ENCODE results near the gene HOXA1.

Gene HOXA1

DNA sequence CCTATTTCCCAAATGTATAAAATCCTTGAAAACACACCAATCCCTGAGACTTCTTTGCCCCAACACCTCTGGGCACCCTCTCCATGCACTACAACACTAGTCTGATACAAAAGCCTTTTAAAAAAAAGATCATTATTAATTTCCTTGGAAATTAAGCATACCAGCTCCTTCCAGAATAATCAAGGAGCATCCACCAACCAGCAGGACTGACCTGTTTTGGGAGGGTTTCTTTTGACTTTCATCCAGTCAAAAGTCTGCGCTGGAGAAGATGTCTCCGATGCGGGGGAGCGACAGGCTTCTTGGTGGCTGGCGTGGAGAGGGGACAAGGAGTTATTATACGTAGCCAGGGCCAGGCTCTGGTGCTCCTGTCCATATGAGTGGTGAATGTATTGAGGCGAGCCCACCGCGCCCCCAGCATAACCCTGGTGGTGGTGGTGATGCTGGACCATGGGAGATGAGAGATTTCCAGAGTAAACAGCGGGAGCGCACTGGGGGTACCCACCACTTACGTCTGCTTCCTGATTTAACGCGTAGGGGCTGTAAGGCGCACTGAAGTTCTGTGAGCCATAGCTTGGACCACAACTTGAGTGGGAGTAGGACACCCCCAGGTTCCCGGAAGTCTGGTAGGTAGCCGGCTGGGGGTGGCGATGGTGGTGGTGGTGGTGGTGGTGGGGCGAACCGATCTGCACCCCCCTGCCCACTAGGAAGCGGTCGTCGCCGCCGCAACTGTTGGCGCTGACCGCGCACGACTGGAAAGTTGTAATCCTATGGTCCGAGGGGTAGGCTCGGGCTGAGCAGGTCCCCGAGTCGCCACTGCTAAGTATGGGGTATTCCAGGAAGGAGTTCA lies 527 bp downstream of the HOXA1 start:
- Mint-ChIP-seq H3K4me1 (ENCODE audit: low read depth) (peaks cover 21% of the 10 kb centered on the region), H3K36me3 (peaks cover under 1% of the 10 kb centered on the region), H3K27me3 (peaks cover 49% of the 10 kb centered on the region), H3K4me3 (peak overlapping the region; percentile 88), H3K9me3 (ENCODE audit: low read depth) (no peaks in the 10 kb centered on the region), H3K27ac (peak overlapping the region; percentile 12)

DNA sequence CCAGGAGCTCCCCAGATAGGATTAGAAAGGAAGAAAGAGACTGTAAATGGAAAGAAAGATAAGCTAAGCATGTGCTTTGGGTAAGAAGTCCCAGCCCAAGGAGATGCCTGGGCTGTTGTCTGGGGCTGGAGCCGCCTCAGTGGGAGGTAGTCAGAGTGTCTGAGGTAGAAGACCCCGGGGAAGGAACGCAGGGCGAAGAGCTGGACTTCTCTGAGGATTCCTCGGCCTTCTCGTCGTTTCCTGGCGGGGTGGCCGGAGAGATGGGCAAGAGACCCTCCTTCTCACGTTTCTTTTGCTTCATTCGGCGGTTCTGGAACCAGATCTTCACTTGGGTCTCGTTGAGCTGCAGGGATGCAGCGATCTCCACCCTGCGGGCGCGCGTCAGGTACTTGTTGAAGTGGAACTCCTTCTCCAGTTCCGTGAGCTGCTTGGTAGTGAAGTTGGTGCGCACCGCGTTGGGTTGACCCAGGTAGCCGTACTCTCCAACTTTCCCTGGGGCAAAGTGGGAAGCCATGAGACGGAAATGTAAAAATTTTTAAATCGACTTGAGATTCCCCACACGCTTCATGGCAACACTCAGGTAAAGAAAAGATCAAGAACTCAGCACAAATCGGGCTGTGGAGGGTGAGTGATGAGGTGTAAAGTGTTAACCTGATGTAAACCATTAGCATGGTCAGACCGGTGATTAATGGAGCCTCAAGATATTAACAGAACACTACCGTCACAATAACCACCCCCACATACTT lies 1.3 kb downstream of the HOXA1 start:
- Mint-ChIP-seq H3K27ac (no peak overlapping the region), H3K9me3 (ENCODE audit: low read depth) (no peaks in the 10 kb centered on the region), H3K4me3 (peak overlapping the region; percentile 88), H3K4me1 (ENCODE audit: low read depth) (peaks cover 21% of the 10 kb centered on the region), H3K27me3 (peaks cover 49% of the 10 kb centered on the region), H3K36me3 (no peaks in the 10 kb centered on the region)

DNA sequence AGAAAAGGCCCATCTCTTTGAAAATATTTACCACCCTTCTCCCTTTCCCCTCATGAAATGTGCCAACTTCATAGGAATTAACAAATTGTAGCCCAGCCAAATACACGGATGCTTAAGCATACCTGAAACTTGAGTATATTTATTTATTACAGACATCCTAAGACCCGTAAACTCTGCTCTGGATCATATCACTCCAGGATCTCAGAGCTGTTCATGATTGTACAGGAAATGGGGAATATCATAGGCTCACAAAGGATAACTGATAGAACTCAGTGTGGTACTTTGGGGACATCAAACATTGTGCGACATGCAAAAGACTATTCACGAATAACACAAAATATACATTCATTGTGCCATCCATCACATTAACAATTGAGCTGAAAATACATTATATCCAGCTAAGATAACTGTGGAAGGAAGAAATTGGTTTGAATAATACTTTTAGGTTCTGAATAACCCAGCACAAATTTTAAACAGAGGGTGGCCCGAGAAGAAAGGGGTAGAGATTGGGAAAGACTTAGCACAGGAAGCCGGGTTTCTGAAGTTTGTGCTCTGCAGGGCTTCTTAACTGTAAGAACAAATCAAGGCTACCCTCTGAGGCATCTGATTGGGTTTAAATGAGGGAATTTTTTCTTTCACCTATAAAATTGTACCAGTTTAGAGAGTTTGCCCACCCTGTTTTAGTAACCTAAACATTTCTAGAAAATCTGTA lies 2.5 kb downstream of the HOXA1 start:
- H3K36me3 Mint-ChIP-seq, result no peaks in the 10 kb centered on the region
- peaks cover 53% of the 10 kb centered on the region for H3K27me3 Mint-ChIP-seq
- H3K4me3 Mint-ChIP-seq, result no peak overlapping the region
- no peaks in the 10 kb centered on the region for H3K9me3 Mint-ChIP-seq (ENCODE audit: low read depth)
- no peak overlapping the region for H3K27ac Mint-ChIP-seq
- peaks cover 15% of the 10 kb centered on the region for H3K4me1 Mint-ChIP-seq (ENCODE audit: low read depth)

DNA sequence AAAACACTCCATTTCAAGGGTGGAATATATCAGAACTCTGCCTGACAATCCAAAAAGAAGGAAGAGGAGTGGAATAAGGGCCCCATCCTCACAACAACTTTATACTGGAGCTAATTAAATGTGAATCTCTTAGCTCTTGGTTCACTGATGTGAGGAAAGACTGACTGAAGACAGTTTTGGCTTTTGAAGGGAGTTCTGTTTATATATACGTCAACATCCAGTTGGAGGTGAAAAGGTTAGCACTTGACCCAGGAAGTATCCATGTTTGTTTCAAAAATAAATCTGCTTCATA lies 3.0 kb downstream of the HOXA1 start:
- no peaks in the 10 kb centered on the region for H3K36me3 Mint-ChIP-seq
- no peak overlapping the region for H3K4me3 Mint-ChIP-seq
- peaks cover 14% of the 10 kb centered on the region for H3K4me1 Mint-ChIP-seq (ENCODE audit: low read depth)
- no peak overlapping the region for H3K27ac Mint-ChIP-seq
- peaks cover 52% of the 10 kb centered on the region for H3K27me3 Mint-ChIP-seq
- no peaks in the 10 kb centered on the region for H3K9me3 Mint-ChIP-seq (ENCODE audit: low read depth)

DNA sequence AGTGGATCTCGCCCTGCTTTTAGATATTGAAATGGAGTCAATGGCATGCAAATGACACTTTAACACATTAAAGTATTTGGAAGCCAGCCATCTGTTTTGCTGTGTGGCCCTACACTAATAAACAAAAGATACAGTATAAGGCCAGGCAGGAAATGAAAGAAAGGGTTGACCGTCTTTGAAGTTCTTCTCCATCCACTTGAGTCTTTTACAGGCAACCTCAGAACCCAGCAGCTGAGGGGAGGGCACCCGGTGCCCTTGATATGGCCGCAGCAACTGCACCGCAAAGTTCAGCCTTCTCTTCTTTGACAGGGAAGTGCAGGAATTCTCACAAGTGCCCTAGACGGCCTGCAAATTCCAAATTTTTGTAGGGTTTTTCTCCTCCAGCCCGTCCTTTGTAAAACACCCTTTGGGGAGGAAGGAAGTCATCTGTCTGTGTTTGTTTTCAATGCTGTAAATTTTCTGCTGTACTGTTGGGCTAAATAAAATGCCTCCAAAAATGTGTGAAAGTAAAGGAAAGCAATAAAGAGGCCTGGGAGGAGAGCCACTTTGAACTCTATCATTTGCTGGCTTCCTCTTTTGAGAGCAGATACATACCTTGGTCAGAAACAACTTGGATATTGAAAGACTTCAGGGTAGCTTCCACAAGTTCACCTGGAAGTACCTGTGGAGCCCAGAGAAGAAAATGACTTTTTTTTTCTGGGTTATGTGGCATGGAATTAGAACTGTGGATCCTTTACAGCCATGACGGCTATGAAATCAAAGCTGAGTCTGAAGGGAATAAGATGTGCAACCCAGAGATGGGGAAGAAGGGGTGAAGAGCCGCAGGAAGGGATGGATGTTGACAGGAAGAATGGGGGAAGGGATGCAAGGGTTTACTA lies 3.6 kb downstream of the HOXA1 start:
- Mint-ChIP-seq H3K4me1 (ENCODE audit: low read depth) (peaks cover 13% of the 10 kb centered on the region), H3K4me3 (no peak overlapping the region), H3K36me3 (no peaks in the 10 kb centered on the region), H3K9me3 (ENCODE audit: low read depth) (no peaks in the 10 kb centered on the region), H3K27ac (no peak overlapping the region), H3K27me3 (peaks cover 51% of the 10 kb centered on the region)

DNA sequence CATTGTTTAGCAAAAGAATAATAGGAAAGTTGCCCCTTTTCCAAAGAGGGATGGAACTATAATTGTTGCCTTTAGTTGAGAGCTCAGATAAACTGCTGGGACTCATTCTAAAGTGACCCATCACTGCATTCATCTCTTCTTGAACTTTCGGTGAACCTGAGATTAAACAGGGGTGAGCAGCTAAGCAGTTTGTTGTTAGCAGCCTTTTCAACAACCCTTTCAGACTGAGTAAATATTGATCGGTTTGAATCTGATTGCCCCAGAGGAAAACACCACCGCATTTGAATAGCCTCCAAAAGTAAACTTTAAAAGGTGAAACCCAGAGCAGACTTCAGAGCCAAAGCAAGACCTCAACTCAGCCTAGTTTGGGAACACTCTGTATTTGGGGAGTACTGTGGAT lies 4.7 kb downstream of the HOXA1 start:
- Mint-ChIP-seq H3K27me3 (peaks cover 52% of the 10 kb centered on the region), H3K27ac (no peak overlapping the region), H3K4me1 (ENCODE audit: low read depth) (peaks cover 11% of the 10 kb centered on the region), H3K9me3 (ENCODE audit: low read depth) (no peaks in the 10 kb centered on the region), H3K4me3 (no peak overlapping the region), H3K36me3 (no peaks in the 10 kb centered on the region)

DNA sequence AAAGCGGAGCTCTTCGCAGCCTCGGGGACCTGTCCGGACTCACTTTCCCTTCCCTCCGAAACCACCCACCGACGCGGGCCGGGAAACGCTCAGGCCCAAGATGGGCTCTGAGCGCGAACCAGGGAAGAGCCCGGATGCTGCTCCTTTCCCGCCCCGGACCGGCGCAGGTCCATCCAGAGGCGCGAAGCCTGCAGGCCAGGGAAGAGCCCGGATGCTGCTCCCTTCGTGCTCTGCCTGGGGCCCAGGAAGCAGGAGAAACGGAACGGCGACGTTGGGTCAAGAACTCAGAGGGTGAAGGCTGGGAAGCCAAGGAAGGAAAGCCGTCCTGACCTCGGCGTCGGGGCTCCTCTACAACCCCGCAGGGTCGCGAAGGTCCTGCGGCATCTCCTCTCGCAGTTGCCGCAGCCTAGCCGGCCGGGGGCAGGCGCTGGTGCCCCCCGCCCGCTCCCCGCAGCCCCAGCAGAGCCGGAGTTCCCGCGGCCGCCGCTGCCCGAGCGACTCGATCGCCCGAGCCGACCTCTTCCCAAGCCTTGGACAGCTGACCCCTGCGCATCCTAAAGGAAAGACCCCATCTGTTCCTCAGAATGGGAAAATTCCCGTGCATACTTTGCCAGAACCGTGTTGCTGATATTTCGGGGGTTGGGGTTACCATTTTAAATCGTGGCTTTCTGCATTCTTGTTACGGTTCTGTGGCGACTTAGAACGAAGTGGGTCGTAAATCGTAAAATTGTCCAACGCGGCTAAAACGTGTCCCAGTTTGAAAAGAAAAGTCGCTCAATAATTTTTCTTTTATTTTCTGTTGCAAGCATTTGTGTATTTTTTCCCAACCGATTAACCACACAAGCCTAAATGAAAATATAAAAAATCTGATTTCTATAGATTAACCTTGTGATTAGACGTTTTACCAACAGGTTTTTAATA lies 7.5 kb downstream of the HOXA1 start:
- peaks cover 39% of the 10 kb centered on the region for H3K27me3 Mint-ChIP-seq
- H3K4me3 Mint-ChIP-seq, result peak overlapping the region; percentile 18
- peaks cover 4% of the 10 kb centered on the region for H3K4me1 Mint-ChIP-seq (ENCODE audit: low read depth)
- H3K27ac Mint-ChIP-seq, result no peak overlapping the region
- no peaks in the 10 kb centered on the region for H3K9me3 Mint-ChIP-seq (ENCODE audit: low read depth)
- H3K36me3 Mint-ChIP-seq, result no peaks in the 10 kb centered on the region

DNA sequence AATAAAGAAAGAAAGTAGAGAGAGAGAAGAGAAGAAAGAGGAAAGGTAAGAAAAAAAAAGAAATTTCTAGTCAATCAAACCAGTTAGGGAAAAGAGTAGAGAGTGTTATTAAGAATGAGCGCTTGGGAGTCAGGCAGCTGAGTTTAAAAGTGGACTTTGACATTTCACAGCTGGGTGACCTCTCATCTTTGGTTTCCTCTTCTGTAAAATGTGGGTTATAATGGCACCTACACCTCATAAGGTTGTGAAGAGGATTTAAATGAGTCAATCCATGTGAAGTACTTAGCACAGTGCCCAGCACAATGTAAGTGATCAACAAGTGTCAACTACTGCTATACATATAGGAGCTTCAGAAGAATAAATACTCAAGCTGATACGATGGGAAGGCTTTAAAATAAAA lies 12.2 kb downstream of the HOXA1 start:
- Mint-ChIP-seq H3K27me3 (peaks cover 13% of the 10 kb centered on the region), H3K4me1 (ENCODE audit: low read depth) (peaks cover 4% of the 10 kb centered on the region)

DNA sequence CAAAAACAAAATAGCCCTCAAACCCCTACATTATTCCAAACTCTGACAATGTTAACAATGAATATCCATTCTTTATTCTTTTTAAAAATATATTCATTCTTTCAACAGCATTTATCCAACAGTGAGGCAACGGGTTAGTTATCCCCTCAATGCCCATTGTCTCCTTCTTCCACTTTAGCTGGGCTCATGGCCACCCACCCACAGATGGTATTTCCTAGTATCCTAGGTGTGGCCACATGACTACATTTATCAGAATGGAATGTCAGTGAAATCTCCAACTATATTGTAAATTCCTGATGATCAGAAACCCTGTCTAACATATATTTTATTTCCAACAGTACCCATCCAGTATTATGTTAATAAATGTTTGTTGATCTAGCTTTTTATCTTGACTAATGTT lies 13.6 kb downstream of the HOXA1 start:
- no peaks in the 10 kb centered on the region for H3K4me1 Mint-ChIP-seq (ENCODE audit: low read depth)
- H3K36me3 Mint-ChIP-seq, result no peaks in the 10 kb centered on the region
- H3K27me3 Mint-ChIP-seq, result peaks cover 4% of the 10 kb centered on the region
- no peak overlapping the region for H3K27ac Mint-ChIP-seq
- H3K9me3 Mint-ChIP-seq (ENCODE audit: low read depth), result no peaks in the 10 kb centered on the region
- no peak overlapping the region for H3K4me3 Mint-ChIP-seq

More for the DNA sequence above, 12.2 kb downstream of the HOXA1 start:
- Mint-ChIP-seq H3K4me3 (no peak overlapping the region), H3K36me3 (no peaks in the 10 kb centered on the region), H3K27ac (no peak overlapping the region), H3K9me3 (ENCODE audit: low read depth) (no peaks in the 10 kb centered on the region)

DNA sequence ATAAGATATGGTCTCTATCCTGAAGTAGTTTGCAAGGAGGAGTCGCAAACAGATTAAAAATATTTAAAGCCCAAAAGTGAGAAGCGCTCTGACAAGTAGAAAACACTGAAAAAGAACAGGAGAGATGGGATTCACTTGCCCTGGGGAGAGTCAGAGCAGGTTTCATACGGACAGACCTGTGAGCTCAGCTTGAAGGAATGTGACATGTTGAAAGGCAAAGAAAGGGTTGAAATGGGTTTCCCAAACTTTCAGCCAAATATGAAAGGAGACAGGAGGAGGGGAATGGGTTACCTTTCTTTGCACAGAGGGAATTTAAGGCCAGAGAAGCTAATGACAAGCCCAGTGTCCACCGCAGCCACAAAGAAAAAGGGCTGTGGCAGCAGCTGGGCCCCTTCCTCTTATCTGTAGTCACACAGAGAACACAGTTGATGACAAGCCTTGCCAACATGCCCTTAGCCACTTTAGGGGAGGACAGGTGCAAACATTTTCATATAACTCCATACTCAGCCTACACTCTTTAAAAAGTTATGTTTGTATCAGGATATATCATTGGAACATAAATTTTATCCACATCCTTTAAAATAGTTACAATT lies 14.9 kb downstream of the HOXA1 start:
- no peaks in the 10 kb centered on the region for H3K9me3 Mint-ChIP-seq (ENCODE audit: low read depth)
- no peaks in the 10 kb centered on the region for H3K4me1 Mint-ChIP-seq (ENCODE audit: low read depth)
- no peak overlapping the region for H3K27ac Mint-ChIP-seq
- H3K27me3 Mint-ChIP-seq, result peaks cover under 1% of the 10 kb centered on the region
- H3K4me3 Mint-ChIP-seq, result no peak overlapping the region
- H3K36me3 Mint-ChIP-seq, result no peaks in the 10 kb centered on the region

DNA sequence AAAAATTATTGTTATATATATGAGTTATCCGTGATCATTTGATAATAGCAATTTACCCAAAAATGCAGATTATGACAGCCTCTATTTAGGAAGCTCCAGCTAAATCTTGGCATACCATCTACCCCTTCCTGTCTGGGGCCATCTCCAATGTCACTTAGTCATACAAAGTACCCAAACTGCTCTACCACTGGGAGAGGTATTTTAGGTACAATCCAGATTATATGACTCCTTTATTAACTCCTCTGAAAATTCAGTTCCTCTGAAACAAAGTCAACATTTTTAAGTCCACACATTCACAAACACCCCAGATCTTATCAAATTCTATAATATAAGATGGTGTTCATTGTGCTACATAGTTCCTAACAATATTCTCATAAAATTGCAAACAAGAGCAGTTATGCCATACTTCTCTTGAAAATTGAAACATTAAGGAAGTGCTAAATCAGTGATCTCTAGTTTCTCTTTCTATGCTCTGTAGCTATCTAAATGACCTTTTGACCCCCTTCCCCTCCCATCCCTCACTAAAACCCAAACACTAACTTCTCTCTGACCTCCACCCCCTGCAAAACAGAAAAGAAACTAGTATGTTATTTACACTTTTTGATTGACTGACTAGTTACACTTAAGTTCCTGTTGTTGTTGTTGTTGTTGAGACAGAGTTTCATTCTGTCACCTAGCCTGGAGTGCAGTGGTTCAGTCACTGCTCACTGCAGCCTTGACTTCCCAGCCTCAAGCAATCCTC lies 16.4 kb downstream of the HOXA1 start:
- H3K27me3 Mint-ChIP-seq, result no peaks in the 10 kb centered on the region
- H3K27ac Mint-ChIP-seq, result no peak overlapping the region

DNA sequence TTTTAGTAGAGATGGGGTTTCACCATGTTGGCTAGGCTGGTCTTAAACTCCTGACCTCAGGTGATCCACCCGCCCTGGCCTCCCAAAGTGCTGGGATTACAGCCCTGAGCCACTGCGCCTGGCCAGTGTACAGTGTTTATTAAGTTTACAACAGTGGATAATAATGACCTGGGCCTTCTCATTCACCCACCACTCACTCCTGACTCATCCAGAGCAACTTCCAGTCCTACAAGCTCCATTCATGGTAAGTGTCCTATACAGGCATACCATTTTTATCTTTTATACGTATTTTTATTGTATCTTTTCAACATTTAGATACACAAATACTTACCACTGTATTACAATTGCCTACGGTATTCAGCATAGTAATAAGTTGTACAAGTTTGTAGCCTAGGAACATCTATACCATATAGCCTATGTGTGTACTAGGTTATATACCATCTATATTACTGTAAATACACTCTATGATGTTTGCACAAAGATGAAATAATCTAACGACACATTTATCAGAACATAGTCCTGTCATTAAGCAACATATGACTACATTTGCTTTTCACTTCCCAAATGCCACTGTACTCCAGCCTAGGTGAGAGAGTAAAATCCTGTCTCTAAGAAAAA lies 17.1 kb downstream of the HOXA1 start:
- Mint-ChIP-seq H3K4me1 (ENCODE audit: low read depth) (no peaks in the 10 kb centered on the region), H3K27me3 (peaks cover 3% of the 10 kb centered on the region), H3K36me3 (no peaks in the 10 kb centered on the region), H3K27ac (no peak overlapping the region), H3K4me3 (no peak overlapping the region), H3K9me3 (ENCODE audit: low read depth) (no peaks in the 10 kb centered on the region)

More for the DNA sequence above, 16.4 kb downstream of the HOXA1 start:
- H3K4me3 Mint-ChIP-seq, result no peak overlapping the region
- no peaks in the 10 kb centered on the region for H3K4me1 Mint-ChIP-seq (ENCODE audit: low read depth)
- H3K9me3 Mint-ChIP-seq (ENCODE audit: low read depth), result no peaks in the 10 kb centered on the region
- no peaks in the 10 kb centered on the region for H3K36me3 Mint-ChIP-seq

Measured in activated naive CD8-positive, alpha-beta T cell (primary cell).